Upper lobe of left lung (tissue), 6 donors: ENCODE results near the gene STMP1. TPM values are rescaled to one million over a fixed set of nuclear protein-coding genes. Genes with fewer than 3 reads are reported as not detected.
A peak's percentile ranks its signal among the peaks of the same experiment; 100 is the strongest.
"Not testable (repeated sequence)": the region's sequence is repeated elsewhere in the genome, so short reads cannot be mapped to it uniquely, and the experiment has no call there.

Source experiments
- ATAC-seq, 2 donors: fragments of 200-7000 bp; cut with Tn5 transposase; one replicate each; pipeline ENCODE4 v1.9.1; 2022; ENCODE audit warnings: mild to moderate bottlenecking in 2 of 2, moderate library complexity in 2 of 2; ENCODE audit not compliant: low FRiP score in 2 of 2
- DNase-seq, 2 donors: peaks; one replicate each; pipeline ENCODE4 v3.0.0-alpha.2; 2019 to 2020
- H3K27ac ChIP-seq, 4 donors: fragments of 200-600 bp; sonication (generic); one replicate each; pipeline ENCODE4 v1.5.1; 2016 to 2019
- H3K27me3 ChIP-seq, 4 donors: fragments of 200-600 bp; sonication (generic); one replicate each; pipeline ENCODE4 v1.5.1; 2017 to 2019
- H3K36me3 ChIP-seq, 4 donors: fragments of 200-600 bp; sonication (generic); one replicate each; pipeline ENCODE4 v1.5.1; 2016 to 2019
- H3K4me1 ChIP-seq, 4 donors: fragments of 200-600 bp; sonication (generic); one replicate each; pipeline ENCODE4 v1.5.1; 2018 to 2019
- H3K4me3 ChIP-seq, 4 donors: fragments of 200-600 bp; sonication (generic); one replicate each; pipeline ENCODE4 v1.5.1; 2017 to 2019; ENCODE audit warnings: mild to moderate bottlenecking in 2 of 4, moderate library complexity in 1 of 4
- H3K9me3 ChIP-seq, 4 donors: fragments of 200-600 bp; sonication (generic); one replicate each; pipeline ENCODE4 v1.5.1; 2018 to 2019
- EP300 ChIP-seq, 4 donors: sonication (generic); formaldehyde crosslinking; IDR thresholded peaks; one replicate each; pipeline ENCODE4 v1.5.1; 2017; ENCODE audit warnings: antibody characterized with exemption in 4 of 4, control low read depth in 2 of 4
- POLR2A ChIP-seq, 4 donors: fragments of 450-650 bp; IDR thresholded peaks; one replicate each; pipeline ENCODE4 v1.5.1; 2016 to 2017; ENCODE audit warnings: antibody characterized with exemption in 4 of 4, mild to moderate bottlenecking in 2 of 4
- POLR2AphosphoS5 ChIP-seq, 2 donors: sonication (generic); formaldehyde crosslinking; IDR thresholded peaks; one replicate each; pipeline ENCODE4 v1.5.1; 2017; ENCODE audit warnings: antibody characterized with exemption in 2 of 2
- WGBS, 2 donors: methylation state at CpG; one replicate each; pipeline ENCODE4 v1.1.5; 2017 to 2018; 5-methylcytosine and 5-hydroxymethylcytosine counted together
- total RNA-seq, 6 donors: library from RNA; depleted of rRNA in 4 of 6; stranded (reverse); fragments of >200 nt in 4 of 6; gene quantifications; one replicate each; pipeline versions ENCODE4 v1.1.0 to v1.2.1, GENCODE V29; 2016 to 2021
- TF ChIP-seq, protein P1 (sequence below), 6 experiments: fragments of 450-650 bp in 4 of 6; fragments of 200-600 bp in 2 of 6; sonication (generic) in 2 of 6; IDR thresholded peaks; one replicate each; pipeline ENCODE4 v1.5.1; 2016 to 2019; ENCODE audit warnings: antibody characterized with exemption in 6 of 6
- donor health status: DM: no; HTN: no; CAD: no; lungs with moderate emphysema.
- donor health status: DM: no; HTN: yes; CAD: no; lungs with severe emphysema.

The STMP1 gene
- total RNA-seq, 6 donors from 2014 or later: 7.5 to 23.8 (median 20.4) TPM

DNA sequence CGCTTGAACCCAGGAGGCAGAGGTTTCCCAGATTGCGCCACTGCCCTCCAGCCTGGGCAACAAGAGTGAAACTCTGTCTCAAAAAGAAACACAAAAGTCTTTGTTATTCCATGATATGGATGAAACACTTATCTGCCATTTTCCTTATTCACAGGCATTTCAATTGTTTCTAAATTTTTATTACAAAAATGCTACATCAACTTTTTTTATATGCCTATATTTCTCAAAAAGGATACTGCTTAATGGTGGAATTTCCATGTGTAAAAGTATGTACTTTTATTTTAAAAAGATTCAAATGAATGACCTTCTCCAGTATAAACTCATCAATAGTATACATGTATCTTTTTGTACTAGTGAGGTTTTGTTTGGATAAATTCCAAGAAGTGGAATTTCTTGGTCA lies 41.9 kb upstream of the STMP1 start:
- DNase-seq: no peak

DNA sequence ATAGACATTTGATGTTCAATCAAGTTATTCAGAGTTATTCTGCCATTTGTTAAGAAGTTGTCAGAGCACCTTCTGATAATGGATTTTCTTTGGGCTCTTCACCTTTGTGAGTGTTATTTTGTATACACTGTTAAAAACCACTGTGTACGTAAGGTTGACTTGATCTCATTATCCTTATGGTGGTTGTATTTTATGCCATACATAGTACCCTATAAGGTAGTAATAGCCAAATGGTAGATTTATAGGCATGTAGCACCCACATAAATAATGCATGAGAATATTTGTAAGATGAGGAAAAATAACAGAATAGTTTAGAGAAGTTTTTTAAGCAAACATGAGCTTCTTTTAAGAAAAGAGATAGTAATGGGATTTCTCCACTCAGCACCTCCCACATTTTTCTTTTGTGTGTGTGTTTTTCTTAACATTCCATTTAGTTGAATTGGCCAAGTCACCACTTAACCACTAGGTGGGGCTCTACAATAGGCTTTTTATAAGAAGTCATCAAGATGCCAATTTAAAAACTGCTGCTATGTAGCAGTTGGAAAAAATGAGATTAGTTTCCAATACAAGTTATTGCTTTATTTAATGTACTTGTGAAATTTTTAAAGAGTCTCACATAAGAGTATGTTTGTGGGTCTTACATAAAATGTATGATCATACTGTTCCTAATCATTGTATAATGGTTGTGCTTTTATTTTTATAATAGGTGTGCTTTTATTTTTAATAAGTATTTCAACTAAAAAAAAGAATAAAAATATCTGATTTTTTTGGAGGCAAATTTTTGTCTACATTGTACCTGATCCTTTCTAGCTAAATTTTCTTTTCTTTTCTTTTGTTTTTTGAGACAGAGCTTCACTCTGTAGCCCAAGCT lies 41.1 kb upstream of the STMP1 start:
- Histone ChIP-seq H3K4me3 (no peak overlapping the region), H3K4me1 (peaks cover 0 to 8% (median 0%) of the 10 kb centered on the region in 4 donors), H3K27me3 (no peaks in the 10 kb centered on the region), H3K36me3 (peaks cover 16 to 88% (median 48%) of the 10 kb centered on the region in 4 donors), H3K9me3 (no peaks in the 10 kb centered on the region), H3K27ac (no peak overlapping the region)
- TF ChIP-seq EP300 (IDR thresholded peaks at IDR 0.05) (no peak), POLR2A (IDR thresholded peaks at IDR 0.05) (no peak), POLR2AphosphoS5 (IDR thresholded peaks at IDR 0.05) (no peak)
- TF ChIP-seq, protein P1, sequence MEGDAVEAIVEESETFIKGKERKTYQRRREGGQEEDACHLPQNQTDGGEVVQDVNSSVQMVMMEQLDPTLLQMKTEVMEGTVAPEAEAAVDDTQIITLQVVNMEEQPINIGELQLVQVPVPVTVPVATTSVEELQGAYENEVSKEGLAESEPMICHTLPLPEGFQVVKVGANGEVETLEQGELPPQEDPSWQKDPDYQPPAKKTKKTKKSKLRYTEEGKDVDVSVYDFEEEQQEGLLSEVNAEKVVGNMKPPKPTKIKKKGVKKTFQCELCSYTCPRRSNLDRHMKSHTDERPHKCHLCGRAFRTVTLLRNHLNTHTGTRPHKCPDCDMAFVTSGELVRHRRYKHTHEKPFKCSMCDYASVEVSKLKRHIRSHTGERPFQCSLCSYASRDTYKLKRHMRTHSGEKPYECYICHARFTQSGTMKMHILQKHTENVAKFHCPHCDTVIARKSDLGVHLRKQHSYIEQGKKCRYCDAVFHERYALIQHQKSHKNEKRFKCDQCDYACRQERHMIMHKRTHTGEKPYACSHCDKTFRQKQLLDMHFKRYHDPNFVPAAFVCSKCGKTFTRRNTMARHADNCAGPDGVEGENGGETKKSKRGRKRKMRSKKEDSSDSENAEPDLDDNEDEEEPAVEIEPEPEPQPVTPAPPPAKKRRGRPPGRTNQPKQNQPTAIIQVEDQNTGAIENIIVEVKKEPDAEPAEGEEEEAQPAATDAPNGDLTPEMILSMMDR (IDR thresholded peaks at IDR 0.05): peak; percentile 44 to 73 (median 65)
- WGBS, 2 donors: 64 to 73% methylated on average over 1 of the region's 1 CpG
- DNase-seq (no peak), ATAC-seq (peak in 1 of 2 donors; percentile 78)

More for the DNA sequence above, 41.9 kb upstream of the STMP1 start:
- no peaks in the 10 kb centered on the region for H3K9me3 ChIP-seq
- TF ChIP-seq POLR2A (IDR thresholded peaks at IDR 0.05) (no peak), EP300 (IDR thresholded peaks at IDR 0.05) (no peak)
- TF ChIP-seq, protein P1 (IDR thresholded peaks at IDR 0.05): no peak
- H3K4me1 ChIP-seq: peaks cover 0 to 8% (median 0%) of the 10 kb centered on the region in 4 donors
- ATAC-seq: no peak
- no peaks in the 10 kb centered on the region for H3K27me3 ChIP-seq
- whole genome bisulfite sequencing, 2 donors: 93 to 95% methylated on average over 2 of the region's 2 CpGs
- no peak overlapping the region for H3K4me3 ChIP-seq
- peaks cover 15 to 87% (median 44%) of the 10 kb centered on the region in 4 donors for H3K36me3 ChIP-seq
- no peak overlapping the region for H3K27ac ChIP-seq

DNA sequence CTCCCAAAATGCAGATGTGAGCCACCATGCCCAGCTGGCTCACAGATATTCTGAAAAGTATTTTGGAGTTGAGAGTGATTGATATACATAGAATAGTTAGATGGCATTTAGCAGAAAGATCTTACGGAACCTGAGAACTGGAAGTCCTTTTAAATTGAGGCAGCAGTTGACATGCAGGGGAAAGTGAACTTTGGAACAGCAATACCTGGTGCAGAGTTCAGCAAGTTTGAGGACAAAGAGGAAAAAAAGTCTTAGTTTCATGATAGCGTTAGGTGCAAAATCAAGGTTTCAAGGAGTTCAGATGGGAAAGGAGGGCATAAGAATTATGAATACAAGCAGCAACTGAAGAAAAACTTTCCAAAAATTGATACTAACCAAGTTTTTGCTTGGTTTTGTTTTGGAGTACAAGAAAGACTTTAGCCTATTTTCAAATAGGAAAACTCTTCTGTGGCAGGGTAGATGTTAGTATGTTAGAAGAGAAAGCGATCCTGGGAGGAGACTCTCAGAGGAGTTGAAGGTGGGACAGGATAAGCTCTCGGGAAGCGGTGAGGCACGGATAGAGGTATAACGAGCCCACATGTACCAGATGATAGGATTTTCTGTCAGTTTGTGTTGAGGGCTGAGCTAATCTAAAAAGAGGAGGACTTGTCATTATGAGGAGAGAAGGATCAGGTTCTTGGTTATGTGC lies 28.0 kb upstream of the STMP1 start:
- Histone ChIP-seq H3K9me3 (no peaks in the 10 kb centered on the region), H3K4me1 (no peaks in the 10 kb centered on the region), H3K27ac (no peak overlapping the region), H3K36me3 (peaks cover 0 to 79% (median 13%) of the 10 kb centered on the region in 4 donors), H3K27me3 (no peaks in the 10 kb centered on the region), H3K4me3 (no peak overlapping the region)
- WGBS, 2 donors: 96% methylated on average over 7 of the region's 7 CpGs
- DNase-seq: no peak
- no peak for ATAC-seq
- TF ChIP-seq EP300 (IDR thresholded peaks at IDR 0.05): no peak
- no peak for TF ChIP-seq POLR2A (IDR thresholded peaks at IDR 0.05)
- TF ChIP-seq, protein P1 (IDR thresholded peaks at IDR 0.05): no peak
- TF ChIP-seq POLR2AphosphoS5 (IDR thresholded peaks at IDR 0.05): no peak

DNA sequence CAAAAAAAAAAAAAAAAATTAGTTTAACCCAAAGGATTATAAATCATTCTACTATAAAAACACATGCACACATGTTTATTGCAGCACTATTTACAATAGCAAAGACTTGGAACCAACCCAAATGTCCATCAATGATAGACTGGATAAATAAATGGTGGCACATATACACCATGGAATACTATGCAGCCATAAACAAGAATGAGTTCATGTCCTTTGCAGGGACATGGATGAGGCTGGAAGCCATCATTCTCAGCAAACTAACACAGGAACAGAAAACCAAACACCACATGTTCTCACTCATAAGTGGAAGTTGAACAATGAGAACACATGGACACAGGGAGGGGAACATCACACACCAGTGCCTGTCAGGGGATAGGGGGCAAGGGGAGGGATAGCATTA lies 22.6 kb upstream of the STMP1 start:
- H3K36me3 ChIP-seq: peaks cover 0 to 79% (median 20%) of the 10 kb centered on the region in 4 donors

DNA sequence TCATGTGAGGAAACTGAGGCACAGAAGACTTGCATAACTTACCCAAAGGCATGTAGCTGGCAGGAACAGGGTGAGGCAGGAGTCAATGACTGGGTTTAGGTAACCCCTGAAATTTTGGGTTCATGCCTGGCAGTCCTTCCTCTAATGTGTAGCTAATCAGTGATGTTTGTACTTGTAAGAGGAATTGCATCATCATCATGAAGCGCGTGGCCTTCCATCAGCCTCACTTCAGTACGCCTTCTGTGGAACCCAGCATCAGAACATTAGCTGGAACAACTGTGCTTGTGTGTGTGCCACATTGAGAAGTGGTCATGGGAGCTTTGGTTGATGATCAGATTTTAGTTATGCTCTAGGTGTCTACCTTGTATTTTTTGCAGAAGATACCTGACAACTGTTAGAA lies 18.2 kb upstream of the STMP1 start:
- no peak overlapping the region for H3K27ac ChIP-seq
- no peak for ATAC-seq
- peaks cover 0 to 67% (median 14%) of the 10 kb centered on the region in 4 donors for H3K36me3 ChIP-seq
- 69 to 92% methylated on average over 3 of the region's 3 CpGs for WGBS, 2 donors
- H3K9me3 ChIP-seq: no peaks in the 10 kb centered on the region
- TF ChIP-seq, protein P1 (IDR thresholded peaks at IDR 0.05): no peak
- TF ChIP-seq POLR2AphosphoS5 (IDR thresholded peaks at IDR 0.05) (no peak), EP300 (IDR thresholded peaks at IDR 0.05) (no peak), POLR2A (IDR thresholded peaks at IDR 0.05) (no peak)
- H3K4me3 ChIP-seq: no peak overlapping the region
- H3K4me1 ChIP-seq: peaks cover 0 to 3% (median 0%) of the 10 kb centered on the region in 4 donors
- H3K27me3 ChIP-seq: no peaks in the 10 kb centered on the region
- DNase-seq: peak in 1 of 2 donors; percentile 29

More for the DNA sequence above, 22.6 kb upstream of the STMP1 start:
- H3K27ac ChIP-seq, H3K4me1 ChIP-seq, H3K27me3 ChIP-seq, ATAC-seq, H3K9me3 ChIP-seq, DNase-seq, H3K4me3 ChIP-seq: not testable (repeated sequence)
